Endothelial cell of umbilical vein (primary cell): ENCODE results near the gene GPR161. TPM values are rescaled to one million over a fixed set of nuclear protein-coding genes. Genes with fewer than 3 reads are reported as not detected.

Experiments
- BruUV-seq: library from RNA; stranded (reverse); fragments of 400-500 nt; replicated peaks from 2 replicates; lab custom pipeline; 2021; lab: Mats Ljungman, UMichigan
- CTCF ChIA-PET: fragments of 300-600, 350-600 bp; sonication (Branson Sonifier 250); formaldehyde crosslinking; loops from one replicate; lab custom pipeline; 2021; ENCODE audit warnings: antibody characterized with exemption, inconsistent platforms; lab: Charles Lee
- POLR2A ChIA-PET: fragments of 300-600, 350-600 bp; sonication (Branson Sonifier 250); formaldehyde crosslinking; loops from one replicate; lab custom pipeline; 2021; ENCODE audit warnings: antibody characterized with exemption, inconsistent platforms; lab: Charles Lee
- DNase-seq: peaks from one replicate; pipeline ENCODE4 v3.0.0-alpha.2; 2011; ENCODE audit warnings: low read depth, low spot score
- FAIRE-seq: peaks from 2 replicates; lab custom pipeline; 2011; peaks lifted over from hg19 to GRCh38; lab: Jason Lieb, UNC
- H2AFZ ChIP-seq: 2 replicates; pipeline ENCODE4 v1.6.0; 2012; ENCODE audit warnings: low read depth, low read length, control low read depth, inconsistent platforms
- H3K27ac ChIP-seq: 2 replicates; pipeline ENCODE4 v1.5.1; 2011; ENCODE audit warnings: low read depth, mild to moderate bottlenecking, control low read depth, low read length, moderate library complexity; ENCODE audit not compliant: insufficient read depth
- H3K27me3 ChIP-seq, 2 experiments: 2 replicates each; pipeline versions ENCODE4 v1.6.0 to v1.6.1; 2011; ENCODE audit warnings: low read length in 2 of 2, mixed read lengths in 1 of 2; ENCODE audit not compliant: control insufficient read depth in 2 of 2, insufficient read depth in 2 of 2
- H3K36me3 ChIP-seq, 2 experiments: 2 replicates in 1 of 2; 3 replicates in 1 of 2; pipeline ENCODE4 v1.5.1; 2011; ENCODE audit warnings: low read length in 2 of 2, mild to moderate bottlenecking in 1 of 2, moderate library complexity in 1 of 2; ENCODE audit not compliant: control insufficient read depth in 2 of 2, insufficient read depth in 2 of 2; ENCODE audit errors: extremely low read depth in 1 of 2
- H3K4me1 ChIP-seq: 3 replicates; pipeline ENCODE4 v1.5.1; 2011; ENCODE audit warnings: mild to moderate bottlenecking, low read length; ENCODE audit not compliant: control insufficient read depth, insufficient read depth; ENCODE audit errors: extremely low read depth
- H3K4me2 ChIP-seq: 2 replicates; pipeline ENCODE4 v1.6.1; 2011; ENCODE audit warnings: low read length, control low read depth, mixed read lengths; ENCODE audit not compliant: insufficient read depth
- H3K4me3 ChIP-seq, 3 experiments: fragments of 200-600 bp in 1 of 3; sonication (generic), shearing (Covaris generic) in 1 of 3; replicated peaks in 1 of 3; 2 replicates each; pipeline ENCODE4 v1.5.1; 2011 to 2016; ENCODE audit warnings: control low read depth in 3 of 3, low read length in 3 of 3, mild to moderate bottlenecking in 2 of 3, inconsistent platforms in 1 of 3, low read depth in 1 of 3, moderate library complexity in 1 of 3; ENCODE audit not compliant: insufficient read depth in 1 of 3
- H3K79me2 ChIP-seq: 2 replicates; pipeline ENCODE4 v1.6.0; 2012; ENCODE audit warnings: low read length, inconsistent platforms; ENCODE audit not compliant: control insufficient read depth, insufficient read depth
- H3K9ac ChIP-seq: replicated peaks from 2 replicates; pipeline ENCODE3; 2011; ENCODE audit warnings: low read length, control low read depth; ENCODE audit not compliant: insufficient read depth; ENCODE audit errors: extremely low read depth
- H3K9me1 ChIP-seq: replicated peaks from 3 replicates; pipeline ENCODE4 v1.6.0; 2011; ENCODE audit warnings: mild to moderate bottlenecking, low read length; ENCODE audit not compliant: control insufficient read depth, insufficient read depth; ENCODE audit errors: extremely low read depth
- H3K9me3 ChIP-seq: replicated peaks from 2 replicates; pipeline ENCODE4 v1.5.1; 2012; ENCODE audit warnings: low read length, inconsistent platforms; ENCODE audit not compliant: control insufficient read depth, insufficient read depth
- H4K20me1 ChIP-seq: replicated peaks from 2 replicates; pipeline ENCODE3; 2011; ENCODE audit warnings: mild to moderate bottlenecking, low read length; ENCODE audit not compliant: control insufficient read depth, insufficient read depth; ENCODE audit errors: extremely low read depth
- EZH2 ChIP-seq: IDR thresholded peaks from 2 replicates; pipeline ENCODE4 v1.6.1; 2012; ENCODE audit warnings: borderline replicate concordance, low read depth, mild to moderate bottlenecking, moderate library complexity, low read length, inconsistent platforms; ENCODE audit not compliant: severe bottlenecking
- FOS ChIP-seq: IDR thresholded peaks from 2 replicates; pipeline ENCODE4 v1.6.1; 2011; ENCODE audit warnings: mild to moderate bottlenecking, low read length, moderate library complexity, borderline replicate concordance; ENCODE audit not compliant: insufficient read depth
- GATA2 ChIP-seq: IDR thresholded peaks from 2 replicates; pipeline ENCODE4 v1.7.0; 2011; ENCODE audit warnings: low read depth, mild to moderate bottlenecking, moderate library complexity, mixed read lengths, low read length; ENCODE audit not compliant: insufficient read length, insufficient read depth
- JUN ChIP-seq: IDR thresholded peaks from 2 replicates; pipeline ENCODE4 v1.6.1; 2011; ENCODE audit warnings: borderline replicate concordance, low read depth; ENCODE audit not compliant: insufficient read length, insufficient read depth
- MYC ChIP-seq: IDR thresholded peaks from one replicate; pipeline ENCODE4 v1.6.1; 2011; ENCODE audit warnings: mild to moderate bottlenecking, low read depth, low read length
- POLR2A ChIP-seq: IDR thresholded peaks from 2 replicates; pipeline ENCODE4 v1.6.1; 2012; ENCODE audit warnings: low read depth, mild to moderate bottlenecking, control low read depth, low read length
- POLR2AphosphoS5 ChIP-seq: IDR thresholded peaks from 2 replicates; pipeline ENCODE4 v1.6.1; 2012; ENCODE audit warnings: low read depth, mild to moderate bottlenecking, control low read depth, low read length, moderate library complexity; ENCODE audit not compliant: insufficient read depth
- dilution Hi-C: fragments of 300-500 bp; cut with MboI; formaldehyde crosslinking; loops from one replicate; pipeline ENCODE4 v1.15.0; 2019; ENCODE audit warnings: low sequenced_read_pairs; ENCODE audit not compliant: extremely low pct_ligation_motif_present
- intact Hi-C: fragments of 100-400 bp; cut with micrococcal nuclease; formaldehyde crosslinking; loops from one replicate; pipeline ENCODE4 v1.10.0; 2022
- polyA plus RNA-seq, 4 experiments: library from polyadenylated mRNA; depleted of rRNA in 3 of 4; stranded (reverse) in 3 of 4; unstranded in 1 of 4; fragments of >200 nt; gene quantifications; 2 replicates each; pipeline versions ENCODE4 v1.2.1 to v1.2.3, GENCODE V29; 2011 to 2012; ENCODE audit warnings: missing spikeins in 1 of 4
- total RNA-seq: library from RNA; stranded (reverse); gene quantifications from 2 replicates; pipeline ENCODE4 v1.2.3, GENCODE V29; 2021
- TF ChIP-seq, protein P1 (sequence below): IDR thresholded peaks from 2 replicates; pipeline ENCODE4 v1.6.1; 2011; ENCODE audit not compliant: insufficient read depth, insufficient read length
- TF ChIP-seq, protein P2 (sequence below), 2 donors: IDR thresholded peaks; 1 replicate in 1 of 2; 2 replicates in 1 of 2; pipeline ENCODE4 v1.5.1; 2011; ENCODE audit warnings: low read length in 2 of 2, mild to moderate bottlenecking in 2 of 2, moderate library complexity in 2 of 2, control low read depth in 1 of 2, inconsistent platforms in 1 of 2, low read depth in 1 of 2; ENCODE audit not compliant: insufficient read depth in 1 of 2; ENCODE audit errors: extremely low read depth in 1 of 2

GPR161 gene
- total and polyA plus RNA-seq, 2 donors (not counting 3 experiments of a cell fraction or from before 2014, with no cell fraction given): 34.7 to 36.5 TPM

- Histone ChIP-seq H3K4me2 (no peak overlapping the region), H3K9ac (no peak overlapping the region), H3K79me2 (no peaks in the 10 kb centered on the region), H3K36me3 (peaks cover 0 to 7% of the 10 kb centered on the region in 2 experiments), H3K4me1 (no peaks in the 10 kb centered on the region), H2AFZ (no peak overlapping the region), H4K20me1 (no peaks in the 10 kb centered on the region), H3K27me3 (no peaks in the 10 kb centered on the region), H3K27ac (no peak overlapping the region), H3K4me3 (no peak overlapping the region), H3K9me1 (no peaks in the 10 kb centered on the region), H3K9me3 (no peaks in the 10 kb centered on the region)
- intact Hi-C loops: no loop called here
- DNase-seq (no peak), FAIRE-seq (no peak)
- TF ChIP-seq GATA2 (no peak), POLR2AphosphoS5 (no peak), POLR2A (no peak), JUN (no peak), MYC (no peak), EZH2 (no peak), FOS (no peak)
- TF ChIP-seq, protein P1, sequence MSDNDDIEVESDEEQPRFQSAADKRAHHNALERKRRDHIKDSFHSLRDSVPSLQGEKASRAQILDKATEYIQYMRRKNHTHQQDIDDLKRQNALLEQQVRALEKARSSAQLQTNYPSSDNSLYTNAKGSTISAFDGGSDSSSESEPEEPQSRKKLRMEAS: no peak
- TF ChIP-seq, protein P2, sequence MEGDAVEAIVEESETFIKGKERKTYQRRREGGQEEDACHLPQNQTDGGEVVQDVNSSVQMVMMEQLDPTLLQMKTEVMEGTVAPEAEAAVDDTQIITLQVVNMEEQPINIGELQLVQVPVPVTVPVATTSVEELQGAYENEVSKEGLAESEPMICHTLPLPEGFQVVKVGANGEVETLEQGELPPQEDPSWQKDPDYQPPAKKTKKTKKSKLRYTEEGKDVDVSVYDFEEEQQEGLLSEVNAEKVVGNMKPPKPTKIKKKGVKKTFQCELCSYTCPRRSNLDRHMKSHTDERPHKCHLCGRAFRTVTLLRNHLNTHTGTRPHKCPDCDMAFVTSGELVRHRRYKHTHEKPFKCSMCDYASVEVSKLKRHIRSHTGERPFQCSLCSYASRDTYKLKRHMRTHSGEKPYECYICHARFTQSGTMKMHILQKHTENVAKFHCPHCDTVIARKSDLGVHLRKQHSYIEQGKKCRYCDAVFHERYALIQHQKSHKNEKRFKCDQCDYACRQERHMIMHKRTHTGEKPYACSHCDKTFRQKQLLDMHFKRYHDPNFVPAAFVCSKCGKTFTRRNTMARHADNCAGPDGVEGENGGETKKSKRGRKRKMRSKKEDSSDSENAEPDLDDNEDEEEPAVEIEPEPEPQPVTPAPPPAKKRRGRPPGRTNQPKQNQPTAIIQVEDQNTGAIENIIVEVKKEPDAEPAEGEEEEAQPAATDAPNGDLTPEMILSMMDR (IDR thresholded peaks at IDR 0.05; ENCODE audit: extremely low read depth in 1 of 2, insufficient read depth in 1 of 2, low read depth in 1 of 2, low read length in 2 of 2): no peak
- ChIA-PET POLR2A (no interaction called here), CTCF (interaction anchor here (1.3 to 1.8 kb wide), 2 partner anchors 21 to 23 kb away, joined by 3 to 9 read pairs; no protein-coding TSS in a partner anchor)
- dilution Hi-C loops: no loop called here
- no TSS peak for BruUV-seq
Measured at GRCh38 chr1:168105846-168106245, 30.9 kb downstream of the GPR161 start.
